ENCODE data around the gene NPAS4.
"Not testable (repeated sequence)": the region's sequence is repeated elsewhere in the genome, so short reads cannot be mapped to it uniquely, and the experiment has no call there.

GRCh38 chr11:66464116-66464515 is 43.3 kb downstream of the NPAS4 start:
- TF ChIP-seq POLR2A (IDR thresholded peaks at IDR 0.05; ENCODE audit: low read length); GATA1 (IDR thresholded peaks at IDR 0.05; ENCODE audit: low read depth, low read length): not testable (repeated sequence)
